Activated CD4-positive, alpha-beta T cell treated with anti-CD3 and anti-CD28 coated beads, Interleukin-2, amount 10 ng/mL, durations not matched to agents 7 days and 5 days (primary cell): ENCODE measurements around the gene EPB41L3. TPM values are rescaled to one million over a fixed set of nuclear protein-coding genes. Genes with fewer than 3 reads are reported as not detected.
"Not testable (repeated sequence)": the region's sequence is repeated elsewhere in the genome, so short reads cannot be mapped to it uniquely, and the experiment has no call there.

Experiments
- CTCF ChIA-PET: fragments of 350-600 bp; sonication (Branson Sonifier 250); formaldehyde crosslinking; loops from one replicate; lab custom pipeline; 2021; ENCODE audit warnings: antibody characterized with exemption; lab: Charles Lee
- POLR2A ChIA-PET: fragments of 350-600 bp; sonication (Branson Sonifier 250); formaldehyde crosslinking; loops from one replicate; lab custom pipeline; 2021; ENCODE audit warnings: antibody characterized with exemption; lab: Charles Lee
- DNase-seq: peaks from one replicate; pipeline ENCODE4 v3.0.0-alpha.2; 2020
- H3K27ac Mint-ChIP-seq: one replicate; pipeline ENCODE4 v1.8.0; 2021; ENCODE audit warnings: mild to moderate bottlenecking, moderate library complexity, mixed read lengths
- H3K27me3 Mint-ChIP-seq: one replicate; pipeline ENCODE4 v1.8.0; 2021; ENCODE audit warnings: mixed read lengths
- H3K36me3 Mint-ChIP-seq: one replicate; pipeline ENCODE4 v1.8.0; 2021; ENCODE audit warnings: low read depth, mixed read lengths
- H3K4me1 Mint-ChIP-seq: one replicate; pipeline ENCODE4 v1.8.0; 2021; ENCODE audit warnings: mixed read lengths
- H3K4me3 Mint-ChIP-seq: one replicate; pipeline ENCODE4 v1.8.0; 2021; ENCODE audit warnings: mild to moderate bottlenecking, moderate library complexity, mixed read lengths
- H3K9me3 Mint-ChIP-seq: one replicate; pipeline ENCODE4 v1.8.0; 2021; ENCODE audit warnings: mixed read lengths
- total RNA-seq, 2 experiments: library from RNA; stranded (reverse); gene quantifications; one replicate each; pipeline ENCODE4 v1.2.3, GENCODE V29; 2021

EPB41L3 gene
- total RNA-seq, 2 experiments from 2014 or later, result 13.7 to 14.0 TPM

GRCh38 chr18:5506174-5506573 is 37.6 kb downstream of the EPB41L3 start:
- H3K9me3 Mint-ChIP-seq, result no peaks in the 10 kb centered on the region
- H3K27me3 Mint-ChIP-seq, result no peaks in the 10 kb centered on the region
- no peak overlapping the region for H3K4me3 Mint-ChIP-seq
- DNase-seq, result no peak
- no peak overlapping the region for H3K27ac Mint-ChIP-seq
- POLR2A ChIA-PET, result no interaction called here
- CTCF ChIA-PET, result no interaction called here
- no peaks in the 10 kb centered on the region for H3K36me3 Mint-ChIP-seq
- no peaks in the 10 kb centered on the region for H3K4me1 Mint-ChIP-seq

GRCh38 chr18:5503740-5504139 is 40.1 kb downstream of the EPB41L3 start:
- Mint-ChIP-seq H3K27me3 (no peaks in the 10 kb centered on the region), H3K4me3 (no peak overlapping the region), H3K9me3 (no peaks in the 10 kb centered on the region), H3K27ac (no peak overlapping the region), H3K36me3 (no peaks in the 10 kb centered on the region), H3K4me1 (no peaks in the 10 kb centered on the region)
- ChIA-PET POLR2A (no interaction called here), CTCF (no interaction called here)
- no peak for DNase-seq

- Mint-ChIP-seq H3K27ac (no peak overlapping the region), H3K36me3 (no peaks in the 10 kb centered on the region), H3K4me3 (no peak overlapping the region), H3K9me3 (no peaks in the 10 kb centered on the region), H3K27me3 (no peaks in the 10 kb centered on the region), H3K4me1 (no peaks in the 10 kb centered on the region)
- DNase-seq, result no peak
- ChIA-PET CTCF (interaction anchor here (1.3 kb wide), 1 partner anchor 8 kb away, joined by 3 read pairs; no protein-coding TSS in a partner anchor), POLR2A (interaction anchor here (0.6 kb wide), 1 partner anchor 15 kb away, joined by 3 read pairs; no protein-coding TSS in a partner anchor)
Observed at GRCh38 chr18:5500158-5500939, 43.4 kb downstream of the EPB41L3 start.

- CTCF ChIA-PET, result no interaction called here
- no peaks in the 10 kb centered on the region for H3K9me3 Mint-ChIP-seq
- no peaks in the 10 kb centered on the region for H3K27me3 Mint-ChIP-seq
- no peak overlapping the region for H3K4me3 Mint-ChIP-seq
- no peaks in the 10 kb centered on the region for H3K36me3 Mint-ChIP-seq
- DNase-seq, result no peak
- no peak overlapping the region for H3K27ac Mint-ChIP-seq
- H3K4me1 Mint-ChIP-seq, result no peaks in the 10 kb centered on the region
- POLR2A ChIA-PET, result no interaction called here
Observed at GRCh38 chr18:5498452-5498851, 45.3 kb downstream of the EPB41L3 start.

GRCh38 chr18:5496305-5496704 is 47.5 kb downstream of the EPB41L3 start:
- CTCF ChIA-PET, result no interaction called here
- DNase-seq, result no peak
- H3K4me3 Mint-ChIP-seq, result no peak overlapping the region
- no peaks in the 10 kb centered on the region for H3K9me3 Mint-ChIP-seq
- H3K27me3 Mint-ChIP-seq, result no peaks in the 10 kb centered on the region
- no peak overlapping the region for H3K27ac Mint-ChIP-seq
- POLR2A ChIA-PET, result no interaction called here
- no peaks in the 10 kb centered on the region for H3K36me3 Mint-ChIP-seq
- no peaks in the 10 kb centered on the region for H3K4me1 Mint-ChIP-seq

GRCh38 chr18:5490753-5491480 is 52.9 kb downstream of the EPB41L3 start:
- peaks cover 6% of the 10 kb centered on the region for H3K36me3 Mint-ChIP-seq
- H3K27me3 Mint-ChIP-seq, result no peaks in the 10 kb centered on the region
- peaks cover 3% of the 10 kb centered on the region for H3K9me3 Mint-ChIP-seq
- ChIA-PET POLR2A (interaction anchor here (0.6 kb wide), 1 partner anchor 815 kb away, joined by 3 read pairs; no protein-coding TSS in a partner anchor), CTCF (no interaction called here)
- H3K4me1 Mint-ChIP-seq, result no peaks in the 10 kb centered on the region
- H3K4me3 Mint-ChIP-seq, result no peak overlapping the region
- H3K27ac Mint-ChIP-seq, result no peak overlapping the region
- DNase-seq, result no peak

GRCh38 chr18:5488844-5489243 is 55.0 kb downstream of the EPB41L3 start:
- DNase-seq, result no peak
- ChIA-PET POLR2A (no interaction called here), CTCF (no interaction called here)
- H3K36me3 Mint-ChIP-seq, result peaks cover 6% of the 10 kb centered on the region
- H3K4me1 Mint-ChIP-seq, result no peaks in the 10 kb centered on the region
- H3K27me3 Mint-ChIP-seq, result no peaks in the 10 kb centered on the region
- H3K4me3 Mint-ChIP-seq, result no peak overlapping the region
- H3K9me3 Mint-ChIP-seq, result peaks cover 3% of the 10 kb centered on the region
- no peak overlapping the region for H3K27ac Mint-ChIP-seq

- H3K9me3 Mint-ChIP-seq, H3K4me3 Mint-ChIP-seq, H3K36me3 Mint-ChIP-seq, H3K27me3 Mint-ChIP-seq, POLR2A ChIA-PET, DNase-seq, H3K27ac Mint-ChIP-seq, H3K4me1 Mint-ChIP-seq, CTCF ChIA-PET: not testable (repeated sequence)
Observed at GRCh38 chr18:5488044-5488443, 55.8 kb downstream of the EPB41L3 start.

- peaks cover 5% of the 10 kb centered on the region for H3K9me3 Mint-ChIP-seq
- no peak for DNase-seq
- POLR2A ChIA-PET, result no interaction called here
- no peak overlapping the region for H3K27ac Mint-ChIP-seq
- H3K4me1 Mint-ChIP-seq, result no peaks in the 10 kb centered on the region
- no peaks in the 10 kb centered on the region for H3K27me3 Mint-ChIP-seq
- no peak overlapping the region for H3K4me3 Mint-ChIP-seq
- H3K36me3 Mint-ChIP-seq, result peaks cover 6% of the 10 kb centered on the region
- CTCF ChIA-PET, result no interaction called here
Observed at GRCh38 chr18:5484526-5484925, 59.3 kb downstream of the EPB41L3 start.

- H3K36me3 Mint-ChIP-seq, result no peaks in the 10 kb centered on the region
Observed at GRCh38 chr18:5481621-5482020, 62.2 kb downstream of the EPB41L3 start.

GRCh38 chr18:5478261-5478660 is 65.5 kb downstream of the EPB41L3 start:
- peaks cover 7% of the 10 kb centered on the region for H3K4me1 Mint-ChIP-seq
- POLR2A ChIA-PET, result no interaction called here
- CTCF ChIA-PET, result interaction anchor here (0.6 kb wide), 1 partner anchor 351 kb away, joined by 3 read pairs; no protein-coding TSS in a partner anchor
- DNase-seq, result no peak
- H3K4me3 Mint-ChIP-seq, result no peak overlapping the region
- no peak overlapping the region for H3K27ac Mint-ChIP-seq
- H3K36me3 Mint-ChIP-seq, result no peaks in the 10 kb centered on the region
- H3K9me3 Mint-ChIP-seq, result peaks cover 2% of the 10 kb centered on the region
- H3K27me3 Mint-ChIP-seq, result no peaks in the 10 kb centered on the region

More at GRCh38 chr18:5481621-5482020, 62.2 kb downstream of the EPB41L3 start:
- Mint-ChIP-seq H3K9me3 (peaks cover 2% of the 10 kb centered on the region), H3K27me3 (no peaks in the 10 kb centered on the region), H3K4me3 (no peak overlapping the region), H3K27ac (no peak overlapping the region), H3K4me1 (no peaks in the 10 kb centered on the region)
- ChIA-PET POLR2A (no interaction called here), CTCF (interaction anchor here (1.0 kb wide), 1 partner anchor 15 kb away, joined by 3 read pairs; no protein-coding TSS in a partner anchor)
- no peak for DNase-seq

- no peak for DNase-seq
- ChIA-PET CTCF (interaction anchor here (0.6 kb wide), 1 partner anchor 7 kb away, joined by 3 read pairs; no protein-coding TSS in a partner anchor), POLR2A (no interaction called here)
- Mint-ChIP-seq H3K4me3 (no peak overlapping the region), H3K27me3 (no peaks in the 10 kb centered on the region), H3K9me3 (peaks cover 2% of the 10 kb centered on the region), H3K27ac (no peak overlapping the region), H3K4me1 (peaks cover 7% of the 10 kb centered on the region), H3K36me3 (no peaks in the 10 kb centered on the region)
Observed at GRCh38 chr18:5476961-5477800, 66.6 kb downstream of the EPB41L3 start.
